ENCODE results near the gene UVSSA.

- TF ChIP-seq, protein P1, sequence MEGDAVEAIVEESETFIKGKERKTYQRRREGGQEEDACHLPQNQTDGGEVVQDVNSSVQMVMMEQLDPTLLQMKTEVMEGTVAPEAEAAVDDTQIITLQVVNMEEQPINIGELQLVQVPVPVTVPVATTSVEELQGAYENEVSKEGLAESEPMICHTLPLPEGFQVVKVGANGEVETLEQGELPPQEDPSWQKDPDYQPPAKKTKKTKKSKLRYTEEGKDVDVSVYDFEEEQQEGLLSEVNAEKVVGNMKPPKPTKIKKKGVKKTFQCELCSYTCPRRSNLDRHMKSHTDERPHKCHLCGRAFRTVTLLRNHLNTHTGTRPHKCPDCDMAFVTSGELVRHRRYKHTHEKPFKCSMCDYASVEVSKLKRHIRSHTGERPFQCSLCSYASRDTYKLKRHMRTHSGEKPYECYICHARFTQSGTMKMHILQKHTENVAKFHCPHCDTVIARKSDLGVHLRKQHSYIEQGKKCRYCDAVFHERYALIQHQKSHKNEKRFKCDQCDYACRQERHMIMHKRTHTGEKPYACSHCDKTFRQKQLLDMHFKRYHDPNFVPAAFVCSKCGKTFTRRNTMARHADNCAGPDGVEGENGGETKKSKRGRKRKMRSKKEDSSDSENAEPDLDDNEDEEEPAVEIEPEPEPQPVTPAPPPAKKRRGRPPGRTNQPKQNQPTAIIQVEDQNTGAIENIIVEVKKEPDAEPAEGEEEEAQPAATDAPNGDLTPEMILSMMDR (IDR thresholded peaks at IDR 0.05): no peak
- TF ChIP-seq POLR2AphosphoS5 (IDR thresholded peaks at IDR 0.05) (no peak), POLR2A (IDR thresholded peaks at IDR 0.05) (no peak)
Measured at GRCh38 chr4:1359144-1359501, 12.1 kb downstream of the UVSSA start.
